Dermis lymphatic vessel endothelial cell (primary cell): ENCODE measurements around the gene SLF1. TPM values are rescaled to one million over a fixed set of nuclear protein-coding genes. Genes with fewer than 3 reads are reported as not detected.

Experiments used
- total RNA-seq: library from RNA; depleted of rRNA; stranded (reverse); fragments of >200 nt; gene quantifications from 2 replicates; pipeline ENCODE4 v1.2.1, GENCODE V29; 2014

SLF1 gene
- total RNA-seq = 4.8 and 10.8 TPM in 2 replicates

DNA sequence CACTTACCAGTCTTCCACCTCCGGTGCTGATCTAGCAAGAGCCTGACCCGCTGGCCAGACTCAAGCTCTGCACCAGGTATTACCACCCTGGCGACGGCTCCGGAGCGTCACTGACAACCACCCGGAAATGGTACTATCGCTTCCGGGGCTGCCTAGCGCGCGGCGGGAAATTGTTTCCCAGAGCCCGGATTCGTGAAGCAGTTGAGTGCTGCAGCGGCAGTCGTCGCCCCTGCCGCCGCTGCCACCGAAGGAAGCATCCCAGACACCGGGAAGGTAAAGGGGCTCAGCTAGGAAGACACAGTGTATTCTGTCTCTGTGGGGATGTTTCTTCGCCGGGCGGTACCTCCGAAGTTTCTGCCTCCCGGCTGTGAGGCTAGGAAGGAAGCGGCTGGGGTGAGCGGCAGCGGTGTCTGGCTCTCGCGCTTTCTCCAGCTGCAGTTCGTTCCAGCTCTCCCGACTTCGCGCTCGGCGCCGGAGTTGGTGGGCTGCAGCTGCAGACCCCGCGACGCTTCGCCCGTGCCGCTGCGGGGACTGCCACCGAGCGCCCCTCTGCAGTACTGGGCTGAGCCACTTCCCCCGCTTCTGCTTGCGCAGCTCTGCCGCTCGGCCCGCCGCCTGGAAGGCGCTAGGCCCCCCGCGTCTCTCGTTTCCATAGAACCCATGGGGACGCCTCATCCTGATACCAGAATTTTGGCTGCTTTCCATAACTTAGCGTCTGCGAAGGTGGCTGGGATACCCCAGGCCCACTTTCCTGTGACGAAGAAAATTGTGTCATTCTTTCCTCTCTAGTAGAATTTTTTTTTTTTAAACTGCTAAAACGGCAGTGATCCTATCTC, at the start of gene SLF1, which contains the start of gene KIAA0825:
Gene SLF1, plus strand, starts transcription at position 177 of the 836 bp plus-strand sequence. CDS start 10,142 bp downstream, outside the sequence.
Gene KIAA0825, minus strand, starts transcription at position 112 of the 836 bp plus-strand sequence. CDS start 81,478 bp downstream, outside the sequence.

Other genes starting within 250 kb of the SLF1 start
- 1.2 and 3.4 TPM in 2 replicates for gene KIAA0825, start 65 bp upstream of the SLF1 start, total RNA-seq